ENCODE data around the gene AKR1B1.

Gene AKR1B1

DNA sequence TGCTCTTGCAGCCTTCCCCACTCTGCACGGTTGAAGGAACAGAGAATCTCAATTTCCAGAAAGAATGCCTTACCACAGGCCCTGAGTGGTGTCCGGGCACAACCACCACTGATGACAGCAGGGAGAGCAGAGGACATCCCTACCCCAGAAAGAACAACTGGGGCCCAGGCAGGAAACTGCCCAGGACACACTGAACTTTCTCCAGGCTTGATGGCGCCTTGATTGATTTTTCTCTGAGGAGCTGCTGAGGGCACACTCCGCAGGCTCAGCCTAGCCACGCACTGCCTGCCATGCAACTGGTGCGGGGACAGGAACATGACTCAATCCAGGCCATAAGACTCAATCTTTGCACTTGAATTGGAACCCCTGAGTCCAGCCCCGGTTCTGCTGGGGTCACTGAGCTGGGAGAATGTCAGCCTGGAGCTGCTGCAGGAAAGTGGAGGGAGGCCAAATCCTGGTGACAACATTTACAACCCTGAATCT is 5.9 kb downstream of the AKR1B1 start:
- H3K4me1 ChIP-seq (ENCODE audit: control insufficient read depth, insufficient read depth, low read length), result peaks cover 68% of the 10 kb centered on the region
- H3K9ac ChIP-seq (ENCODE audit: low read depth, low read length), result no peak overlapping the region
- H3K36me3 ChIP-seq (ENCODE audit: insufficient read depth, low read length), result peaks cover 20% of the 10 kb centered on the region
- H3K9me3 ChIP-seq (replicated peaks; ENCODE audit: low read length), result no peaks in the 10 kb centered on the region
- no peaks in the 10 kb centered on the region for H3K27me3 ChIP-seq (ENCODE audit: control insufficient read depth, insufficient read depth, low read length)
- no peak overlapping the region for H3K4me3 ChIP-seq (ENCODE audit: low read length)
- H3K4me2 ChIP-seq (ENCODE audit: low read length), result no peak overlapping the region

DNA sequence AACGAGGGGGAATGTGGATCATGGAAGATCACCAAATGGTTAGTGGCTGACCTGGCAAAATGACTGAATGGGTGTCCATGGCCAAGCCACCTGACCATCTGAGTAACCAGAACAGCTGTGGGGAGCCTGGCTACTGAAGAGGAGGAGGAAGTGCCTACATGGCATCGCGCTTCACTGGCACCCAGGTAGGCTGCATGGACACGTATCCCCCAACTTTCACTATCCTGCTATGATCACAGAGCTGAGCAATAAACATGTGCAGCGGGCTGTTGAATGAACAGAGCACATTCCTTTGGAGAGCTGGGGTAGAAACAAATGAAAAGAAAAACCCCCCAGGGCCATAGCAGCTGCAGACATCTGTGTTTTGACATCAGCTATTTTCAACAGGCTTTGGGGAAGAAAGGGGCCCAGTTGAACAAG is 6.5 kb downstream of the AKR1B1 start:
- no peaks in the 10 kb centered on the region for H3K27me3 ChIP-seq (ENCODE audit: control insufficient read depth, insufficient read depth, low read length)
- H3K9ac ChIP-seq (ENCODE audit: low read depth, low read length), result no peak overlapping the region
- no peak overlapping the region for H3K4me3 ChIP-seq (ENCODE audit: low read length)
- H3K9me3 ChIP-seq (replicated peaks; ENCODE audit: low read length), result no peaks in the 10 kb centered on the region
- H3K4me1 ChIP-seq (ENCODE audit: control insufficient read depth, insufficient read depth, low read length), result peaks cover 66% of the 10 kb centered on the region
- peak overlapping the region; percentile 16 for H3K4me2 ChIP-seq (ENCODE audit: low read length)
- peaks cover 26% of the 10 kb centered on the region for H3K36me3 ChIP-seq (ENCODE audit: insufficient read depth, low read length)

DNA sequence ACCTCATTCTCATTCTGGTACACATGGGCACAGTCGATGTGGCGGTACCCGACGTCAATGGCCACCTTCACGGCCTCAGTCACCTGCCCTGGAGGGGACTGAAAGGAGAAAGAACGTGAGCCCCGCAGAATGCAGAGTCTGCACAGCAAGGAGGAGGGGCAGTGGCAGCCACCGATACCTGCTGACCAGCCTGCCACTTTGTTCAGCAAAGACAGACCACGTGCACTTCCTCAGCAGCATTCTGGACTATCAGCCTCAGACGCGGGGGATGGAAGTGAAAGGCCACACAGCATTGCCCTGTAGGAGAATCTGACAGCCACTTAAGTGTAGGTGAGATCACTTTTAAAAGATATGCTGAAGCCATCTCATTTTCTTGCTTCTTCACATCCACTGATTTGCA is 7.2 kb downstream of the AKR1B1 start:
- Histone ChIP-seq H3K9me3 (replicated peaks; ENCODE audit: low read length) (no peaks in the 10 kb centered on the region), H3K27me3 (ENCODE audit: control insufficient read depth, insufficient read depth, low read length) (no peaks in the 10 kb centered on the region), H3K4me3 (ENCODE audit: low read length) (no peak overlapping the region), H3K4me2 (ENCODE audit: low read length) (no peak overlapping the region), H3K36me3 (ENCODE audit: insufficient read depth, low read length) (peaks cover 34% of the 10 kb centered on the region), H3K4me1 (ENCODE audit: control insufficient read depth, insufficient read depth, low read length) (peaks cover 63% of the 10 kb centered on the region), H3K9ac (ENCODE audit: low read depth, low read length) (no peak overlapping the region)

DNA sequence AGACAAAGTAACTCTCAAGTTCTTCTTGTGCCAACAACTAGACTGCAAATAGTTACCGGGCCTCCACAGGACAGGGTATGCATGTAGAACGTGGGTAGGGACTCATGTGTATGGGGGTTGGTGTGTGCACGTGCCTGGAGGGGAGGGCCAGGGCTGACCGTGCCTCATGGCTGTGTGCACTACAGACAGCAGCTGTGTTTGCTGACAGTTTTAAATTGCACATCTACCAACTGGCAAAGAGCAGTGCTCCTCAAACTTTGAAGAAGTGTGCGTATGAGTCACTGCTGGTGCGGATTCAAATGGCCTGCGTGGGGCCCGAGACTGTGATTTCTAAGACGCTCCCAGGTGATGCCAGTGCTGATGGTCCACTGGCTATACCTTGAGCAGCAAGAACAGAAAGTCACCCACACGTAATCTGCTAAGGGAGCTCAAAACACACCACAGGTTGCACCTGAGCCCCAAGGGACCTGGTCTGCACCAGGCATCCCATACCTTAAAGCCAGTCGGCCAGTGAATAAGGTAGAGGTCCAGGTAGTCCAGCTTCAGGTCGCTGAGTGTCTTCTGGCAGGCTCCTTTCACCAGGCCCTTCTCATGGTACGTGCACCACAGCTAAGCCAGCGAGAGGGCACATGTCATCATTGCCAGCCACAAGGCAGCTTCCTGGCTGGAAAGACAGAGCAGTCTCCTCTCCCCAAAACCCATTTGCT is 8.5 kb downstream of the AKR1B1 start:
- Histone ChIP-seq H3K36me3 (ENCODE audit: insufficient read depth, low read length) (peaks cover 42% of the 10 kb centered on the region), H3K9ac (ENCODE audit: low read depth, low read length) (peak overlapping the region; percentile 10), H3K4me3 (ENCODE audit: low read length) (no peak overlapping the region), H3K4me1 (ENCODE audit: control insufficient read depth, insufficient read depth, low read length) (peaks cover 63% of the 10 kb centered on the region), H3K4me2 (ENCODE audit: low read length) (no peak overlapping the region), H3K27me3 (ENCODE audit: control insufficient read depth, insufficient read depth, low read length) (no peaks in the 10 kb centered on the region), H3K9me3 (replicated peaks; ENCODE audit: low read length) (no peaks in the 10 kb centered on the region)

DNA sequence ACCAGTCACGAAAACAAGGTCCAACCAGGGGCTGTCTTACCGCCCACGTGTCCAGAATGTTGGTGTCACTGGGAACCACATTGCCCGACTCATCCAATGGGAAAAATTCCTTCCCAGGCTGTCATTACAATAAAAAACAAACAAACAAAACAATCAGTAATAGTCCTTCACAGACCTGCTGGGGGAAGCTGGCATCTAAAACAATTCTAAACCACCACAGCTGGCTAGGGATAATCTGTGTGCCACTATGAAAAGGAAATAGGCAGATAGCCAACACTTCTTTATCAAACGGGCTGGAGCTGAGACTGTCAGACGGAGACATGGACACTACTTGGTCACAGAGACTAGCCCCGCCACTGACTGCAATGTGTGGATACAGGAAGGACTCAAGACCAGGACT is 9.2 kb downstream of the AKR1B1 start:
- H3K27me3 ChIP-seq (ENCODE audit: control insufficient read depth, insufficient read depth, low read length), result no peaks in the 10 kb centered on the region
- peaks cover 60% of the 10 kb centered on the region for H3K4me1 ChIP-seq (ENCODE audit: control insufficient read depth, insufficient read depth, low read length)
- H3K9ac ChIP-seq (ENCODE audit: low read depth, low read length), result peak overlapping the region; percentile 10
- H3K36me3 ChIP-seq (ENCODE audit: insufficient read depth, low read length), result peaks cover 46% of the 10 kb centered on the region
- no peak overlapping the region for H3K4me3 ChIP-seq (ENCODE audit: low read length)
- H3K9me3 ChIP-seq (replicated peaks; ENCODE audit: low read length), result no peaks in the 10 kb centered on the region
- H3K4me2 ChIP-seq (ENCODE audit: low read length), result no peak overlapping the region

DNA sequence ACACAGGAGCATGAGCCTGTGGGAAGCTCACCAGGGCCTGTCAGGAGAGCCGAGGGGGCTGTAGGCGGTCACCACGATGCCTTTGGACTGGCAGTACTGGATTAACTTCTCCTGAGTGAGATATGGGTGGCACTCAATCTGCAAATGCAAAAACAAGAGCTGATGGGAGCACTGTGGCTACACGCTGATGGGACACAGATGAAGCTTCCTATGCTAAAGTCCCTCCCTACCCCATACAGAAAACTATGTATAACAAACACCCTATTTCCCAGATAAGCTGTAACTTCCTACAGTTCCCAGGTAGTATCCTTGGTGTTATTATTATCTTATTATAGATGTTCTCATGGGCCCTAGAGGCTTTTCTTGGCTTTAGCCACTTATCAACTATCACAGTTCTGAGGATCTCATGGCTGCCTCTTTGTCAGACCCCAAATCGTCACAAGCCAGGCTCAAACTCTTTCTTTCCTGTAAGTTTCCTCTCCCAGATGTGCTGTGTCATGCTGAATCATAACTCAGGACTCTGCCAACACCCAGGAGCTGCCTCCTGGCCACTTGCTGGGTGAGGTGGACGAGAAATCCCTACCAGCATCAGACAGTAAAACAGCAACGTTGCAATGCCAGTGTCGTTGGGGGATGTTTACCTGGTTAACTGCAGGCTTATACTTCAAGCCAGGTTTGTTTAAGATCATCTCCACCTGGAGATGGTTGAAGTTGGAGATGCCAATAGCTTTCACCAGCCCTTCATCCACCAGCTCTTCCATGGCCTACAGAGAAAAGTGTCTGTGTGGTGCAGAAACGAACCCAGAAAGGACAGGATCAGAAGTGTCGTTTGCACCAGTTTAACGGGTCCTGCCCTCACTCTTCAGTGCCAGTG is 10.3 kb downstream of the AKR1B1 start:
- peaks cover 56% of the 10 kb centered on the region for H3K36me3 ChIP-seq (ENCODE audit: insufficient read depth, low read length)
- no peaks in the 10 kb centered on the region for H3K27me3 ChIP-seq (ENCODE audit: control insufficient read depth, insufficient read depth, low read length)
- H3K9ac ChIP-seq (ENCODE audit: low read depth, low read length), result peak overlapping the region; percentile 53
- H3K4me2 ChIP-seq (ENCODE audit: low read length), result peak overlapping the region; percentile 32
- no peaks in the 10 kb centered on the region for H3K9me3 ChIP-seq (replicated peaks; ENCODE audit: low read length)
- no peak overlapping the region for H3K4me3 ChIP-seq (ENCODE audit: low read length)
- H3K4me1 ChIP-seq (ENCODE audit: control insufficient read depth, insufficient read depth, low read length), result peaks cover 49% of the 10 kb centered on the region

DNA sequence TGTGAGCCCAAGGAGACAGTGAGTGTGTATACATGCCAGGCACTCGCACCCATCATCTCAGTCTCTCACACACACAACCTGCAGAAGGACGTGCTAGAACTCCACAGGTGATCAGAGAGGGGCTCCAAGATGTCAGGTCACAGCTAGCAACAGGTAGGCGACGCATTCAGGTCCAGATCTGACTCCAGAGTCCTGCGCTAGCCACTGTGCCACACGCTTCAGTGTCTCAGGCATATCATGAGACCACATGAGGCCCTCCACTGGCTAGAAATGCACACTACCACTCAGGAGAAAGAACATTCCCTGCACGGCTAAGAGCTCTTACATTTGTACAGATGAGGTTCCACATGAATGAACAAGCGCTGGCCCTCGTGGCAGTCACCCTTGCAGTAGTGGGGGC is 11.5 kb downstream of the AKR1B1 start:
- peaks cover 65% of the 10 kb centered on the region for H3K36me3 ChIP-seq (ENCODE audit: insufficient read depth, low read length)
- no peak overlapping the region for H3K9ac ChIP-seq (ENCODE audit: low read depth, low read length)
- H3K4me3 ChIP-seq (ENCODE audit: low read length), result no peak overlapping the region
- no peaks in the 10 kb centered on the region for H3K27me3 ChIP-seq (ENCODE audit: control insufficient read depth, insufficient read depth, low read length)
- H3K9me3 ChIP-seq (replicated peaks; ENCODE audit: low read length), result no peaks in the 10 kb centered on the region
- H3K4me1 ChIP-seq (ENCODE audit: control insufficient read depth, insufficient read depth, low read length), result peaks cover 37% of the 10 kb centered on the region
- H3K4me2 ChIP-seq (ENCODE audit: low read length), result no peak overlapping the region

DNA sequence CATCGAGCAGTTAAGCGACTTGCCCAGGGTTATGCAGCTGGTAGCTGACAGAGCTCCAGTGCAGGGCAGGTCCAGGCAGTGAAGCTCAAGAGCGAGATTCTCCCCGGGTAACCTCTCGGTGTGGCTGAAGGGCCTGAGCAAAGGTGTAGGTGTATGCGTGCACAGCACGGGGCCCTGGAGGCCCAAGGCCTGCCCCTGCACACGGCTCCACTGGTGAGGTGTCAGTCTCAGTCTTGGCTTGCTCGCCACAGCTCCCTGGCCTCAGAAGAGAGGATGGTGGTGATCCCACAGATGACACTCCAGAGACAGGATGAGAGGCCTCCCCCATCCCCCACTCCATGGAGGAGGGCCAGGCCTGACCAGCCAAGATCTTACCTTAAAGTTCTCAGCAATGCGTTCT is 12.0 kb downstream of the AKR1B1 start:
- peaks cover 70% of the 10 kb centered on the region for H3K36me3 ChIP-seq (ENCODE audit: insufficient read depth, low read length)
- no peak overlapping the region for H3K4me3 ChIP-seq (ENCODE audit: low read length)

DNA sequence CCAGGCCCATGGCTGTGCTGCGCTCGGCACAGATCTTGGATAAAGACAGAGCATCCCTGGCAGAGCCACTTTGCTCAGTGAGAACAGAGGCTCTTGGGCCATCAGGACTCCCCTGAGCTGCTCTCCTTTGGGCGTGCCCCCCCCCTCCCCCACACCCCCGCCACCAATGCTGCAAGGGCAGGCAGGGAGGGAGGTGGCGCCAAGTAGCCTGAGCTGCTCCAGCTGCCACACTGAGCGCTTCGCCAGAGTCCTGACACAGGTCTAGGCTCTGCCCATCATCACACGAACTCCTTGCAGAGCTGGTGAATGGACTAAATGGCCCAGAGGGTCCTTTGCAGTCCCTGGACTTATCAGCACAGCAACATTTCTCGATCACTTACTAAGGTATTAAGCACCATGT is 12.5 kb downstream of the AKR1B1 start:
- peaks cover 33% of the 10 kb centered on the region for H3K4me1 ChIP-seq (ENCODE audit: control insufficient read depth, insufficient read depth, low read length)
- H3K9ac ChIP-seq (ENCODE audit: low read depth, low read length), result no peak overlapping the region
- H3K9me3 ChIP-seq (replicated peaks; ENCODE audit: low read length), result no peaks in the 10 kb centered on the region
- no peak overlapping the region for H3K4me2 ChIP-seq (ENCODE audit: low read length)
- H3K4me3 ChIP-seq (ENCODE audit: low read length), result no peak overlapping the region
- peaks cover 74% of the 10 kb centered on the region for H3K36me3 ChIP-seq (ENCODE audit: insufficient read depth, low read length)
- no peaks in the 10 kb centered on the region for H3K27me3 ChIP-seq (ENCODE audit: control insufficient read depth, insufficient read depth, low read length)

More for the DNA sequence above, 12.0 kb downstream of the AKR1B1 start:
- Histone ChIP-seq H3K9me3 (replicated peaks; ENCODE audit: low read length) (no peaks in the 10 kb centered on the region), H3K4me1 (ENCODE audit: control insufficient read depth, insufficient read depth, low read length) (peaks cover 33% of the 10 kb centered on the region), H3K27me3 (ENCODE audit: control insufficient read depth, insufficient read depth, low read length) (no peaks in the 10 kb centered on the region), H3K9ac (ENCODE audit: low read depth, low read length) (no peak overlapping the region), H3K4me2 (ENCODE audit: low read length) (no peak overlapping the region)

DNA sequence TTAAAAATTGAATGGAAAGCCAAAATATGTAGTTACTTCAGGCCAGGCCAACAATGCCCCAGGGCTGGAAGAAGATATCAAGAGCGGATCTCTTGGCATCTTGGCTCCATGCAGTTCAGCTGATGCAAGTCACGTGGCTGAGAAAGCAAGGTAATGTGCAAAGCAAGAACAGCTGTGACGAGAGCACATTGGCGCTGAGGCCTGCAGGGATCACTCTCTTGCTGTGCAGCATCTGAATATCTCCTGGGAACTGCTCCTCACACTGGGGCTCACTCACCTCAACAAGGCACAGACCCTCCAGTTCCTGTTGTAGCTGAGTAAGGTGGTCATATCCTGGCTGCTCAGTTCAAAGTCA is 14.0 kb downstream of the AKR1B1 start:
- H3K4me2 ChIP-seq (ENCODE audit: low read length), result no peak overlapping the region
- H3K27me3 ChIP-seq (ENCODE audit: control insufficient read depth, insufficient read depth, low read length), result no peaks in the 10 kb centered on the region
- peaks cover 22% of the 10 kb centered on the region for H3K4me1 ChIP-seq (ENCODE audit: control insufficient read depth, insufficient read depth, low read length)
- H3K36me3 ChIP-seq (ENCODE audit: insufficient read depth, low read length), result peaks cover 78% of the 10 kb centered on the region
- no peak overlapping the region for H3K9ac ChIP-seq (ENCODE audit: low read depth, low read length)
- no peaks in the 10 kb centered on the region for H3K9me3 ChIP-seq (replicated peaks; ENCODE audit: low read length)
- H3K4me3 ChIP-seq (ENCODE audit: low read length), result no peak overlapping the region

DNA sequence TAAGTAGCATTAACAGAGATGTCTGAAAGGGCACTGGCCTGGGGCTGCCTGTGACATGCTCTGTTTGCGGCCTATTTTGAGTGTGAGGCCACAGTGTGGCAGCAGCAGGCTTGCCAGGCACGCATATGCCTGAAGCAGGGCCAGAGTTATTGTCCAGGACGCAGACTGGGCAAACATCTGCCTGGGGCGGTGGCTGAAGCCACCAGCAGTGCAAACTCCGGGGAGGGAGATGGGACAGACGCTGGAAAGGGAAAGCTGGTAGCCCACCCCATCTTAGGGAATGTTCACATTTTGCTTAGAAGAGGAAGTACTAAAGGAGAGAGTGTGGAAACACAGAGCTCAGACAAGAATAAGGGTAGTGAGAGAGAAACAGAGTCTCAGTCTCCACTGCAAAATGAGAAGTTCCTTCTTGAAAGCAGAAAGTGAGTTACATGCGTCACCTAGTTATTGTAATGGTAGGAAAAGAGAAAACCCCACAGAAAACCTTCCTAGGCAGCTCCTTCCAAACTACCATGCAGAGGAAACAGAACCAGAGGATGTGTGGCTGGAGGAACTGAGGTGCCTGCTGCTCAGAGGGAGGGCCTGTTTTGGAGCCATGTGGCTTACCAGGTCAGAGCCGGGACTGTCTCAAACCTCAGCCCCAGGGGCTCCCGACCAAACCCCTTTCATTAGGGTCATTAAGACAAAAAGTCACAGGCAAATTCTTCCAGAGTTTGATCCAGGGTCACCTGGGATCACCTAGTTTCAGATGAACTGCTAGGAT is 14.5 kb downstream of the AKR1B1 start:
- peaks cover 78% of the 10 kb centered on the region for H3K36me3 ChIP-seq (ENCODE audit: insufficient read depth, low read length)

More for the DNA sequence above, 14.5 kb downstream of the AKR1B1 start:
- H3K9me3 ChIP-seq (replicated peaks; ENCODE audit: low read length), result no peaks in the 10 kb centered on the region
- H3K4me2 ChIP-seq (ENCODE audit: low read length), result no peak overlapping the region
- no peak overlapping the region for H3K4me3 ChIP-seq (ENCODE audit: low read length)
- H3K9ac ChIP-seq (ENCODE audit: low read depth, low read length), result no peak overlapping the region
- peaks cover 16% of the 10 kb centered on the region for H3K4me1 ChIP-seq (ENCODE audit: control insufficient read depth, insufficient read depth, low read length)
- H3K27me3 ChIP-seq (ENCODE audit: control insufficient read depth, insufficient read depth, low read length), result no peaks in the 10 kb centered on the region

All from skeletal muscle satellite cell (primary cell).